Dermis microvascular lymphatic vessel endothelial cell (primary cell): ENCODE measurements around the gene UGT8. TPM values are rescaled to one million over a fixed set of nuclear protein-coding genes. Genes with fewer than 3 reads are reported as not detected.
A peak's percentile ranks its signal among the peaks of the same experiment; 100 is the strongest.
"Not testable (repeated sequence)": the region's sequence is repeated elsewhere in the genome, so short reads cannot be mapped to it uniquely, and the experiment has no call there.

Experiments used
- DNase-seq, 2 donors: peaks; one replicate each; pipeline versions ENCODE4 v3.0.0 to v3.0.0-alpha.2; 2010; ENCODE audit warnings: low read depth in 2 of 2
- total RNA-seq: library from RNA; depleted of rRNA; stranded (reverse); fragments of >200 nt; gene quantifications from 2 replicates; pipeline ENCODE4 v1.2.1, GENCODE V29; 2014

UGT8 gene, protein sequence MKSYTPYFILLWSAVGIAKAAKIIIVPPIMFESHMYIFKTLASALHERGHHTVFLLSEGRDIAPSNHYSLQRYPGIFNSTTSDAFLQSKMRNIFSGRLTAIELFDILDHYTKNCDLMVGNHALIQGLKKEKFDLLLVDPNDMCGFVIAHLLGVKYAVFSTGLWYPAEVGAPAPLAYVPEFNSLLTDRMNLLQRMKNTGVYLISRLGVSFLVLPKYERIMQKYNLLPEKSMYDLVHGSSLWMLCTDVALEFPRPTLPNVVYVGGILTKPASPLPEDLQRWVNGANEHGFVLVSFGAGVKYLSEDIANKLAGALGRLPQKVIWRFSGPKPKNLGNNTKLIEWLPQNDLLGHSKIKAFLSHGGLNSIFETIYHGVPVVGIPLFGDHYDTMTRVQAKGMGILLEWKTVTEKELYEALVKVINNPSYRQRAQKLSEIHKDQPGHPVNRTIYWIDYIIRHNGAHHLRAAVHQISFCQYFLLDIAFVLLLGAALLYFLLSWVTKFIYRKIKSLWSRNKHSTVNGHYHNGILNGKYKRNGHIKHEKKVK
- not detected in 2 replicates for total RNA-seq

DNA sequence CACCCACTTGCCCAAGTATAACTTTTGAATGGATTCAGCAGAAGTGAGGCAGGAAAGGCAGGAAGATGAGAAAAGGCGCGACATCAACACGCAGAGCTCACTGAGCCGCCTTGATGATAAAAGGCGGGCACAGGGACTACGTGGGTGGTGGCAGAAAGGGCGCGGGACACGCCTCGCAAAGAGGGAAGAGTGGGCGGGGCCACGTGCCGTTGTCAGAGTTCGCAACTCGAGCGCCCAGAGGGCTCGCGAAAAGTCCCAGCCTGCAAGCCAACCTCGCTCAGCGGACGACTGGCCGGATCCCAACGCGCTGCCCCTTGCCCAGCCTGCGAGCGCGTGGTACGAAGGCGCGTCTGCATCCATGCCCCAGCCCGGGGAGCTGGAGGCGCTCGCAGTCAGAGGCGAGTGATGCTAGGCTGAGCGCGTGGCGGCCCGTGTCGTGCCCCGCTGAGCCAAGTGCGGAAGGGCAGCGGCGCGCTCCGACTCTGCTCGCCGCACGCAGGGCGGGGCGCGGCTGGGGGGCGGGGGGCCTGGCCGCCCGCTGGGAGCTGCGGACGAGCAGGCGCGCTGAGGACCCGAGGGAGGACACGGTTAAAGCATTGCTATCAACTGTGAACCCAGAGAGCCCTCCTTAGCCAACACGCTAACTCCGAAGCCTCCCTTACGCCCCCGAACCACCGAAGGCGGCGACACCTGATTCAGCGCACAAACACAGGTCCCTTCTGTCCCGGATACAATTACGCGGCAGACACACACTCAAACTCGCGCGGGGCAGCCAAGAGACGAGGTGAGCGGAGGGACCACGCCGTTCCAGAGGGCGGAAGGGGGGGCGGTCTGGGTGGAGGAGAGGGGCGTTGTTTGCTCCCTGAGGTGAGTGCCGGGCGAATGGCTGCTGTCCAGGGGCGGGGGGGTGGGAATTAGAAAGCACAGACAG, at the start of gene UGT8:
Gene UGT8 (plus strand): TSS at position 617 of the 931 bp plus-strand sequence. CDS start 24,074 bp downstream, outside the sequence.
- peak in 1 of 2 donors; percentile 5 for DNase-seq

DNA sequence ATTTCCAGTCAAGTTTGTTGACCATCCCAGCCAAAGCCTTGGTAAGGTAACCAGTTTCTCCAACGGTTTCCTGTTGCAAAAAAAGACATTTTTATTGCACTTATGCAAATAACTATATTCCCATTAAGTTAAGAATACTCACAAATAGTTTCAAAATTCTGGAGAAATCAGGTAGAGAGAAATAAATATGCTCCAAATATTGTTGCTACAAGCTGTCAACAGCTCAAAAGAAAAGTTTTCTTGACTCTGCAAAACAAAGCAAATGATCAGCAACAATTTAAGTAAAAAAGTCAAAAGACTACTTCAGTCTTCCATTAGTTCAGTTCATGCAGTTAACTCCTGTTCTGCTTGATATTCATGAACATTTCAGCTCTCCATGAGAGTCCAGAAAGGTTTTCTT, 49.0 kb upstream of the UGT8 start:
- DNase-seq = no peak

DNA sequence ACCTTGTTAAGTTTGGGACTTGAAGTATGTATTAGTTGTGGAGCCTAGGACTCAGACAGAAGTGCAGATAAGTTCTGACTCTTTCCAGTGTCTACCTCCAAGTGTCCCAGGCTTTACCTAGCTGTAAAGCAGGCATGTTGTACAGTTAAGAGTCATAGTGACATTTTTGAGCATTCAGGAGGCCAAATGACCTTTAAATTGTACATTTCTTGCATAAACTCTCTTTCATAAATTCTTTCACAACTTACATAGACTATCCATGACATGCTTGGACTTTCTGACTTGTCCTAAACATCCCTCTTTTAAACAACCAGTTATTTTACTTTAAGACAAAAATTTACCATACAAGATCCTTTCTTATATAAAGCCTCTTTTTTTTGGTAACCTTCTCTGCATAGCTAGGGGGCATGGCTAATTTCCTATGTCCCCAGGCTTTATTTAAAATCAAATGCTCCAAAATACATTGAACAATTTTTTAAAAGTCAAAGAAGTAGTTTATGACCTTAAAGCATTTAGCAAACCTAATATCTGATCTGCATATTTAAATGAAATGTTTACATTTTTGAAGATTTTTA, 40.1 kb upstream of the UGT8 start:
- no peak for DNase-seq

- no peak for DNase-seq
Measured at GRCh38 chr4:114561590-114561989, 37.0 kb upstream of the UGT8 start.

DNA sequence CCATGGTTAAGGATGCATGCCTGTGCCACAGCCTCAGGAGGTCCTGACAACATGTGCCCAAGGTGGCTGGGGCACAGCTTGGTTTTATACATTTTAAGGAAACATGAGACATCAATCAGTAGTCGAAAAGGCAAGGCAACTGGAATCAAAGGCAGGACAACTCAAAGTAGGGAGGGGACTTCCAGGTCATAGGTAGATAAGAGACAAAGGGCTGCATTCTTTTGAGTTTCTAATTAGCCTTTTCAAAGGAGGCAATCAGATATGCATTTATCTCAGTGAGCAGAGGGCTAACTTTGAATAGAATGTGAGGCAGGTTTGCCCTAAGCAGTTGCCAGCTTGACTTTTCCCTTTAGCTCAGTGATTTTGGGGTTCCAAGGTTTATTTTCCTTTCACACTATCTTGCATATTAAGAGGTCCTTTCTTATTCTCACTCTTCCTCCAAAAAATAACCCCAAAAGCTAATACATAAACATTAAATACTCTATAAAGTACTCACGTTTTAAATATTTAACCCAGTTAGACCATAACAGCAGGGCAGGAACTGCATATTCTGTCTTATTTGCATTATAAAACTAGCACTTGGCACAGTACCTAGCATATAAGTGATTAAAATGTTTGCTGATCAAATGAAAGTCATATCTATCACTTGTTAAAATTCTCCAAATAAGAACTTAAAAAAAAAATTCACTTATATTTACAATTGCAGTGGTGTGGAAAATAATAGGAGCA, 36.3 kb upstream of the UGT8 start:
- no peak for DNase-seq

DNA sequence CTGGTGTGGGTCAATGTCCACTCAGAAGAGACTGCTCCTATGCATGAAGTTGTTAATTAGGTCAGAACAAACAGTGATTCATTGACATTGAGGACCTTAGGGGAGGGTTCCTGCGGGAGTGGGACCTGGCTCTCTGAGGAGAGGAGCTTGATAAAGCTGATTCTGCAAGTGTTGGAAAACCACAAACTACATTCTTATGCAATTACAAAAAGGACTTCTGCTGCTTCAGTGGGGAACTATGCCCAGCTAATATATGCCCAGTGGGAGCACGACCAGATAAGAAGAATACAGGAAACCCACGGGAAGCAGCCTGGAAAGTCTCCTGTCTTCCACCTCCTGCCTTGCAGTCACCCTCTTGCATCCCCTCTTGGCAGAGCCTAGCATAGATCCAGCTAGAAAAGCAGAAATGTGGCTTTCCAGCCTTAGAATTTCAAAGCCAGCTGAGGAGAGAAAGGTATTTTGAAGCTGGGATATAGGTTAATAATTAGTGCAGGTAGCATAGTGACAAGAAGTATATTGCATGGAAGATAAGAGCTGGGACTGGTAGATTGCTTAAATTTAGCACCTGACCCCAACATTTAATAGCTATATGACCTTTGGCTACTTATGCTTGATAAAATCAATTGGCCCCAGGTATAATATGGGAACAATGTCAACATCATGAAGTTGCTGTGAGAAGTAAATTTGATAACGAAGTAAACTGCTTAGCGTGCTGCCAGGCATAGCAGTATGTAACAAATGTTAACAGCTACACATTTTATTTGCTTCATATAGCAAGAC, 34.9 kb upstream of the UGT8 start:
- DNase-seq = no peak

DNA sequence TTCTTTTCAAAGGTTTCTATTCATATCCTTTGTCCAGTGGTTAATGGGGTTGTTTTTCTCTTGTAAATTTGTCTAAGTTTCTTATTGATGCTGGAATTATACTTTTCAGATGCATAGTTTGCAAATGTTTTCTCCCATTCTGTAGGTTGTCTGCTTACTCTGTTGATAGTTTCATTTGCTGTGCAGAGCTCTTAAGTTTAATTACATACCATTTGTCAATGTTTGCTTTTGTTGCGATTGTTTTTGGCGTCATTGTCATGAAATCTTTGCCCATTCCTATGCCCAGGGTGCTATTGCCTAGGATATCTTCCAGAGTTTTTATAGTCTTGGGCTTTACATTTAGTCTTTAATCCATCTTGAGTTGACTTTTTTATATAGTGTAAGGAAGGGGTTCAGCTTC, 21.2 kb upstream of the UGT8 start:
- no peak for DNase-seq

GRCh38 chr4:114582621-114583020, 16.0 kb upstream of the UGT8 start:
- no peak for DNase-seq

- DNase-seq = no peak
Measured at GRCh38 chr4:114588305-114588704, 10.3 kb upstream of the UGT8 start.

DNA sequence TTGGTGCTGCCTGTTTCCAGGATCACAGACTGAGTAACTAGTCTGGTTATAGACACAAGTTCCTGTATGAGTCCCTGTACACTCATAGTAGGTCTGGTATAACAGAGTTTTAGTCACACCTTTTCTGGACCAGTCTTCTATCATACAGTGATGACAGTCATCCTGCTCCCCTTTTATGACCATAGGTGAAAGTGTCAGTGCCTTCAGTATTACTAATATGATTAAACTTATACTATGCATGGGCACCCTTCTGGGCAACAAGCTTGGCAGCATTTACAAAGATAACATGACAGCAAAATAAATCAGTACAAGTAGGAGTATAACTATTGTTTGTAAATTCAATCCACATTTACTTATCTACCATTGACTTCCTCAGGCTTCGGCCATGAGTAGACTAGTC, 8.2 kb upstream of the UGT8 start:
- DNase-seq = not testable (repeated sequence)

DNA sequence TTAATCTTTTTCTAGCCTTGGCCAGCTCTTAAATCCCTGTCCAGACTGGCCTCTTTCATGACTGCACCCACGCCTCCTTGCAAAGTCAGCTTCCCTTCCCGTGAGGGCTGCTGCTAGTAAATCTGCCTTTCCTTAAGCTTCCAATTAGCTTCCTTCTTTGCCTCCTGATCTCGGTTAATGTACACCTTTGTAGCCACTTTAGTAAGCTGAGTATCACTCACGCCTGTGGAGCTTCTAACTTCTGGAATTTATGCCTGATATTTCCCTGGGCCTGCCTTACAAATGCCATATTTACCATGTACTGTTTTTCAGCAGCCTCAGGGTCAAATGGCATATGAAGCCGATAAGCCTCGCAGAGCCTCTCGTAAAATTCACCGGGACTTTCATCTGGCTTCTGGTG, 5.1 kb upstream of the UGT8 start:
- DNase-seq = no peak

DNA sequence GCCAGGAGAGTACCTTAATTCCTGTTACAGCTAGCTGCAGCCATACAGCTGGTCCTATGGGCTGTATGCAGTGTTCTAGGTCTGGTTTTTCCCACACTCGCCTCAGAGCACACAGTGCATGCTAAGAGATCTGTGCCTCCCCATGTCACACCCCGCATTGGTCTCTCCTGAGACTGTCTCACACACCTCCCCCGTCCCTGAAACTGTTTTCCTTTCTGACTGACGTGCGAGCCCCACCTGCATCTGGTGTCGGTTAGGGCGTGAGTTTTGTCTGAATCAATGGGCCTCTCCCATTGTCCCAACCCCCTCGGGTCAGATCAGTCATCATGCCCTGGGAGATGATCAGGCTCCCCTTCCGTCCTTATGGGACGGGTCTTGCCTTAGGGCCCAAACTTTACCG, 3.4 kb upstream of the UGT8 start:
- DNase-seq = no peak

DNA sequence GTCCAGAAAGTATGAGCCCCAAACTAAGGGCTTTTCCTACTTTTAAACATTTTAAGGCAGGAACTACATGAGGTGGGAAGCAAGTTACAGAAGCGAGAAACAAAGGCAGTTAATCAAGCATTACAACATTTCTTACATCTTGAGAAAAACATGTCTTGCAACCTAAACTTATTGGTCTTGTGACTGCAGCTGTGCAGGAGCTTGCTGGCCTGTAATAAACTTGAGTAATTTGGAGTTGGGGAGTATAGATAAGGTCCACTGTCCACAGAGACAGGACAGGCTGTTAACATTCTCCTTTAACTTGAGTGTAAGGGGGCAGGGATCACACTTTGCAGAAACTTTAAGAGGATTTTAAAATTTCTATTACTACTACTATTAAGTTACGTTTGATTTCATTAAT, 2.7 kb upstream of the UGT8 start:
- DNase-seq = no peak

DNA sequence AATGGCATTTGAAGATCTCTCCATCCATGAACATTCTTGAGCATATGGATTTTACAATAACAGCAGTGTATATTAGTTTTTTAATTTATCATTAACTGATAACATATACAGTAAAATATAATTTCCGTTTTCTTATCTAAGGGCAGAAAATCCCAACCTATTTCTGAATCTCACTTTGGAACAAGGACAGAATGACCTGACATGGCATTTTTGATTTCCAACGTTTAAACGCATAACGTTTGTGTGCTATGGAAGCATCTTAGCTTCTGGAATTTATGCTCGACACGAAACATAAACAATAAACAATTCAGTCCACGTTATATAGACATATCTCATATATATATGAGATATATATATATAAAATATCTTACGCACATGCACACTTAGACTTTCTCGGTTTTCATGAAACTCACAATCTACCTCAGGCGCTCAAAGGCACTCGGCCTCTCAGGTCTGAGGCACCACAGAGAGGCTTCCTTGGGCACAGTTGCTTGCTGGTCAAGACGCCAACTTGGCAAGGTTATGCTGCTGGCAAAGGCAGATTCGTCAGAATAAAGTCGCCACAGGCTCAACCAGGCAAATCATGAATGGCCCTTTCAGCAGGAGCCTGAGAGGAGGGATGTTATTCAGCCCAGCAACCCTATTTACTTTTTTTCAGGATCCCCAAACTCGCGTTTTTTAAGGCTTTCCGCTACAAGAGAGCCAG, 1.0 kb upstream of the UGT8 start:
- no peak for DNase-seq

DNA sequence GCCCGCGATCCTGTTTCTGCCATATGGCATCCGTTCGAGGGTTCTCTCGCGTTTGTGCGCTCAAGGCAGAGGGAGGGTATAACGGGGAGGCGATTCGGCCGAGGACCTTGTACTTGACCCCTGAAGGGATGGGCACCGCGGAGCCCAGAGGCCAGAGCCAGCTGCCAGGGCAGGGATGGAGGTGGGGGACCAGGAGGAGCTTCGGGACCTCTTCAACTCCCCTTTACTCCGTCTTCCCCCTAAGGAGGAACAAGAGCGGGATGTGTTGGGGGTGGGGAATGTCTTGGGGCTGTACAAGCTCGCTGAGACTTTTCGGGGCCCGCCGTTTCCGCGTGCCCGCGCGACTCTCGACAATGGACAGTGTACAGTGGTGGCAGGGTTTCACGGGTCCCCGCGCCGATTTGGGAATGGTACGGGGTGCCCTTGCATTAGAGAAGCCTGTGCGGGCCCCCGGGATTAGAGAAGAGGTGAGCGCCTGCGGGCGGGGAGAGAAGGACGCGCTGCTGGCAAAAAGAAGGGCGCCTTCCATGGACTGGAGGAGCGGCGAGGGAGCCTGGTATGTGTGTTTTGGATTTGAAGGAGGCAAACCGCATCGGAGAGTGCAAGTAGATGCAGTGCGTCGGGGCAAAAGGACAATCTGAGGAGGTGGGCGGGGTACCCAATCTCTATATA, 760 bp downstream of the UGT8 start:
- no peak for DNase-seq

GRCh38 chr4:114599903-114600552, 1.4 kb downstream of the UGT8 start:
- DNase-seq = no peak

GRCh38 chr4:114600672-114601071, 2.1 kb downstream of the UGT8 start:
- no peak for DNase-seq

DNA sequence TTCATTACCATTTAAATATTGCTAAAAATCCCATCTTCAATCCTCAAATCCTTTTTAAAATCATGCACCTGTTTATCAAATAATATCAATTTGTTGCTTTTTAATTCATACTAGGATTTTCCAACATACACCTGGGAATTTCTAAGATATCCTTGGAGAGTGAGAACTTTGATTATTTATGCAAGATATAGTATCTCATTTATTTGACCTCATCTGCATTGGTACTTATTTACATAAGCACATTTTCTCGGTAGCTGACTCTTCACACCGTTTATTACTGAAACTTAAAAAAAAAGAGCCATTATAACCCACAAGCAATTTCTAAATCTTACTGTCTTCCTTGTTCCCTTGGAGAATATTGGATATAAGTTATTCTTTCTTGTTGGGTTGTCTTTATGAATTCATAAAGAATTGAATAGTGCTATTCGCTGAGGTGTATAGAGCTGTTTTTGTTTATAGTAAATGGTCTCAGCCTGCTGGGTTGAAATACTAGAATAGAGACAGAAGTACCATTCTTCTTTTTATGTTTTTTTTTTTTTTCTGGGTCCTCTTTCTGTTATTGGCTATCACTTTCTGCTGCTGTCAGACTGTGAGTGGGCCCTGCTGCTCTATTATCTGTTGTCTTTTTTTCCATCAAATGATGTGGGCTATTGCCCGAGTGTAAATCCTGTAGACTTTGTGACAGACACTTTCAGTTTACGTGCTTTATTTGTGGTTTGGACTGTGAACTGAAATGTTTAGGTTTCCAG, 2.9 kb downstream of the UGT8 start:
- DNase-seq = no peak
